H9 (cell line): ENCODE results near the gene PCDHB9. TPM values are rescaled to one million over a fixed set of nuclear protein-coding genes. Genes with fewer than 3 reads are reported as not detected.
"Not testable (repeated sequence)": the region's sequence is repeated elsewhere in the genome, so short reads cannot be mapped to it uniquely, and the experiment has no call there.

ENCODE experiments used
- DNase-seq: peaks from one replicate; pipeline ENCODE4 v3.0.0-alpha.2; 2017
- H2AFZ ChIP-seq: one replicate; pipeline ENCODE4 v1.6.1; 2013; ENCODE audit warnings: mild to moderate bottlenecking, low read length, control low read depth, moderate library complexity
- H2AK5ac ChIP-seq: 2 replicates; pipeline ENCODE4 v1.6.1; 2013; ENCODE audit warnings: low read length, control low read depth, mixed read lengths; ENCODE audit not compliant: insufficient read length
- H2BK120ac ChIP-seq: one replicate; pipeline ENCODE4 v1.6.1; 2013; ENCODE audit warnings: low read depth, mild to moderate bottlenecking, low read length, control low read depth, inconsistent platforms; ENCODE audit not compliant: poor library complexity, severe bottlenecking
- H2BK12ac ChIP-seq: 2 replicates; pipeline ENCODE4 v1.6.1; 2013; ENCODE audit warnings: low read length, control low read depth, mixed read lengths, low read depth; ENCODE audit not compliant: insufficient read length
- H2BK15ac ChIP-seq: 2 replicates; pipeline ENCODE4 v1.6.1; 2013; ENCODE audit warnings: low read depth, low read length, control low read depth
- H2BK20ac ChIP-seq: one replicate; pipeline ENCODE4 v1.6.1; 2013; ENCODE audit warnings: low read depth, mild to moderate bottlenecking, low read length, control low read depth, inconsistent platforms; ENCODE audit not compliant: poor library complexity, severe bottlenecking
- H2BK5ac ChIP-seq: 2 replicates; pipeline ENCODE4 v1.6.1; 2013; ENCODE audit warnings: low read length, control low read depth, mixed read lengths; ENCODE audit not compliant: insufficient read length
- H3K14ac ChIP-seq: 2 replicates; pipeline ENCODE4 v1.6.1; 2013; ENCODE audit warnings: low read length, control low read depth; ENCODE audit not compliant: insufficient read depth
- H3K18ac ChIP-seq: 2 replicates; pipeline ENCODE4 v1.6.1; 2013; ENCODE audit warnings: low read depth, mild to moderate bottlenecking, mixed read lengths, low read length, control low read depth; ENCODE audit not compliant: insufficient read length
- H3K23ac ChIP-seq: 2 replicates; pipeline ENCODE4 v1.6.1; 2013; ENCODE audit warnings: low read length, control low read depth, mixed read lengths, low read depth; ENCODE audit not compliant: insufficient read length
- H3K23me2 ChIP-seq: 2 replicates; pipeline ENCODE4 v1.6.1; 2013; ENCODE audit warnings: low read depth, mild to moderate bottlenecking, mixed read lengths, low read length, control low read depth; ENCODE audit not compliant: insufficient read length, poor library complexity, severe bottlenecking
- H3K27ac ChIP-seq: 2 replicates; pipeline ENCODE4 v1.5.1; 2013; ENCODE audit warnings: low read length, control low read depth, mixed read lengths, low read depth; ENCODE audit not compliant: insufficient read length
- H3K27me3 ChIP-seq: 2 replicates; pipeline ENCODE4 v1.6.1; 2013; ENCODE audit warnings: low read length, control low read depth, inconsistent platforms; ENCODE audit not compliant: insufficient read depth
- H3K4ac ChIP-seq: 2 replicates; pipeline ENCODE4 v1.6.1; 2013; ENCODE audit warnings: low read depth, mild to moderate bottlenecking, control low read depth, inconsistent platforms, low read length, moderate library complexity
- H3K4me1 ChIP-seq: 2 replicates; pipeline ENCODE4 v1.6.1; 2013; ENCODE audit warnings: low read length, control low read depth, inconsistent platforms; ENCODE audit not compliant: insufficient read depth
- H3K4me2 ChIP-seq: 2 replicates; pipeline ENCODE4 v1.6.1; 2013; ENCODE audit warnings: low read length, control low read depth, mixed read lengths; ENCODE audit not compliant: insufficient read length, insufficient read depth
- H3K56ac ChIP-seq: 2 replicates; pipeline ENCODE4 v1.6.1; 2013; ENCODE audit warnings: low read depth, mild to moderate bottlenecking, mixed read lengths, low read length, control low read depth; ENCODE audit not compliant: insufficient read length
- H3K79me1 ChIP-seq: 2 replicates; pipeline ENCODE4 v1.6.1; 2013; ENCODE audit warnings: low read depth, mild to moderate bottlenecking, moderate library complexity, low read length, control low read depth, inconsistent platforms; ENCODE audit not compliant: insufficient read depth, poor library complexity, severe bottlenecking
- H3K79me2 ChIP-seq: 2 replicates; pipeline ENCODE4 v1.6.1; 2013; ENCODE audit warnings: low read length, control low read depth, inconsistent platforms; ENCODE audit not compliant: insufficient read depth
- H3K9ac ChIP-seq: 2 replicates; pipeline ENCODE4 v1.6.1; 2013; ENCODE audit warnings: low read length, control low read depth, mixed read lengths; ENCODE audit not compliant: insufficient read length; ENCODE audit errors: extremely low read depth
- H3K9me3 ChIP-seq: one replicate; pipeline ENCODE4 v1.6.1; 2013; ENCODE audit warnings: low read depth, low read length, inconsistent platforms; ENCODE audit not compliant: control insufficient read depth
- H3T11ph ChIP-seq: one replicate; pipeline ENCODE4 v1.6.1; 2013; ENCODE audit warnings: mild to moderate bottlenecking, low read length, control low read depth, inconsistent platforms
- H4K20me1 ChIP-seq: one replicate; pipeline ENCODE4 v1.6.1; 2013; ENCODE audit not compliant: control insufficient read depth, insufficient read length, insufficient read depth
- H4K5ac ChIP-seq: 2 replicates; pipeline ENCODE4 v1.6.1; 2013; ENCODE audit warnings: low read depth, mild to moderate bottlenecking, mixed read lengths, low read length, control low read depth; ENCODE audit not compliant: insufficient read length
- H4K8ac ChIP-seq: replicated peaks from 2 replicates; pipeline ENCODE4 v1.6.1; 2013; ENCODE audit warnings: low read length, control low read depth, mixed read lengths, low read depth; ENCODE audit not compliant: insufficient read length
- H4K91ac ChIP-seq: 2 replicates; pipeline ENCODE4 v1.6.1; 2013; ENCODE audit warnings: low read depth, mild to moderate bottlenecking, moderate library complexity, mixed read lengths, low read length, control low read depth; ENCODE audit not compliant: insufficient read length
- H3K27ac Mint-ChIP-seq, 3 experiments: 2 replicates in 2 of 3; 3 replicates in 1 of 3; pipeline ENCODE4 v1.8.0; 2020 to 2021; ENCODE audit warnings: mixed read lengths in 3 of 3, mild to moderate bottlenecking in 1 of 3, moderate library complexity in 1 of 3
- H3K27me3 Mint-ChIP-seq: 2 replicates; pipeline ENCODE4 v1.8.0; 2021; ENCODE audit warnings: low read depth, mild to moderate bottlenecking, moderate library complexity, mixed read lengths
- H3K36me3 Mint-ChIP-seq, 3 experiments: 2 replicates in 2 of 3; 3 replicates in 1 of 3; pipeline ENCODE4 v1.8.0; 2020 to 2021; ENCODE audit warnings: low read depth in 3 of 3, mixed read lengths in 3 of 3; ENCODE audit not compliant: insufficient read depth in 1 of 3
- H3K4me1 Mint-ChIP-seq, 2 experiments: 2 replicates each; pipeline ENCODE4 v1.8.0; 2020; ENCODE audit warnings: mixed read lengths in 2 of 2
- H3K4me3 Mint-ChIP-seq, 2 experiments: 2 replicates in 1 of 2; 3 replicates in 1 of 2; pipeline ENCODE4 v1.8.0; 2020 to 2021; ENCODE audit warnings: mild to moderate bottlenecking in 2 of 2, mixed read lengths in 2 of 2, moderate library complexity in 1 of 2
- H3K9me3 Mint-ChIP-seq, 2 experiments: 2 replicates in 1 of 2; 3 replicates in 1 of 2; pipeline ENCODE4 v1.8.0; 2020; ENCODE audit warnings: mild to moderate bottlenecking in 2 of 2, mixed read lengths in 2 of 2, moderate library complexity in 1 of 2
- WGBS: extraction: QIAGEN DNeasy Blood & Tissue Kit; methylation state at CpG from one replicate; pipeline ENCODE4 v1.1.7; 2013; ENCODE audit warnings: missing lambda C conversion rate, low lambda C conversion rate, mixed read lengths; ENCODE audit not compliant: insufficient read length; ENCODE audit errors: extremely low coverage; 5-methylcytosine and 5-hydroxymethylcytosine counted together
- total RNA-seq: library from RNA; stranded (reverse); gene quantifications from 2 replicates; pipeline ENCODE4 v1.2.1, GENCODE V29; 2021

The PCDHB9 gene
- total RNA-seq, 1 experiment from 2014 or later: 2.6 TPM

GRCh38 chr5:141152096-141152495 lies 34.9 kb upstream of the PCDHB9 start:
- H2BK12ac ChIP-seq, H3K4me1 Mint-ChIP-seq, H3K9ac ChIP-seq, H4K8ac ChIP-seq, DNase-seq, H3K9me3 ChIP-seq, H3K4ac ChIP-seq, H3K23me2 ChIP-seq, H3K27ac Mint-ChIP-seq, H3K79me2 ChIP-seq, H2BK5ac ChIP-seq, H2AFZ ChIP-seq, H3K4me3 Mint-ChIP-seq, H3K4me2 ChIP-seq, H4K91ac ChIP-seq, H3K56ac ChIP-seq, H2BK20ac ChIP-seq, H3K14ac ChIP-seq, H4K5ac ChIP-seq, H3K79me1 ChIP-seq, H3K27me3 Mint-ChIP-seq, H3K18ac ChIP-seq, H2BK15ac ChIP-seq, H3T11ph ChIP-seq, H2BK120ac ChIP-seq, H3K27ac ChIP-seq, H2AK5ac ChIP-seq, H3K4me1 ChIP-seq, H4K20me1 ChIP-seq, H3K23ac ChIP-seq, H3K27me3 ChIP-seq: not testable (repeated sequence)
- Mint-ChIP-seq H3K9me3 (peaks cover 37 to 40% of the 10 kb centered on the region in 2 experiments), H3K36me3 (peaks cover 1 to 27% (median 5%) of the 10 kb centered on the region in 3 experiments; a peak in 5 of 7 replicates)
- WGBS: no CpG with 5 or more reads among the region's 36 CpGs
